K562 (cell line): ENCODE measurements around the gene CCT5. TPM values are rescaled to one million over a fixed set of nuclear protein-coding genes. Genes with fewer than 3 reads are reported as not detected.
A peak's percentile ranks its signal among the peaks of the same experiment; 100 is the strongest.

Experiments
- AFF1 ChIP-seq, 2 experiments: fragments of 450-650 bp; IDR thresholded peaks; 2 replicates each; pipeline ENCODE4 v1.6.1; 2018; ENCODE audit warnings: mild to moderate bottlenecking in 2 of 2, low read depth in 1 of 2; ENCODE audit not compliant: partially characterized antibody in 2 of 2
- ARID1B ChIP-seq: fragments of 450-650 bp; IDR thresholded peaks from 2 replicates; pipeline ENCODE4 v1.6.1; 2016; ENCODE audit warnings: antibody characterized with exemption, mild to moderate bottlenecking, inconsistent platforms
- ATF7 ChIP-seq: fragments of 450-650 bp; IDR thresholded peaks from 2 replicates; pipeline ENCODE4 v1.7.1; 2014; ENCODE audit warnings: mild to moderate bottlenecking, moderate library complexity
- E2F8 ChIP-seq: fragments of 450-650 bp; IDR thresholded peaks from 2 replicates; pipeline ENCODE4 v1.7.1; 2018; ENCODE audit warnings: mild to moderate bottlenecking, low read depth; ENCODE audit not compliant: partially characterized antibody
- KDM1A ChIP-seq, 2 experiments: fragments of 450-650 bp; IDR thresholded peaks; 2 replicates each; pipeline ENCODE4 v1.6.1; 2016; ENCODE audit warnings: mild to moderate bottlenecking in 2 of 2
- MLX ChIP-seq, 2 experiments: fragments of 450-650 bp in 1 of 2; sonication (generic) in 1 of 2; formaldehyde crosslinking; conservative IDR thresholded peaks; 2 replicates each; pipeline versions ENCODE4 v1.4.0 to v1.8.1; 2020 to 2022; ENCODE audit warnings: mild to moderate bottlenecking in 1 of 2, missing genetic modification reagents in 1 of 2
- MNT ChIP-seq, 2 experiments: fragments of 450-650 bp; conservative IDR thresholded peaks; 2 replicates each; pipeline ENCODE4 v1.6.1; 2017; ENCODE audit warnings: mild to moderate bottlenecking in 2 of 2, moderate library complexity in 2 of 2
- OTX1 ChIP-seq: fragments of 450-650 bp; formaldehyde crosslinking; IDR thresholded peaks from 2 replicates; pipeline ENCODE4 v1.4.0; 2022; ENCODE audit warnings: mild to moderate bottlenecking
- PKNOX1 ChIP-seq: fragments of 450-650 bp; IDR thresholded peaks from 2 replicates; pipeline ENCODE4 v1.6.1; 2016
- POLR2A ChIP-seq: fragments of 450-650 bp; conservative IDR thresholded peaks from 2 replicates; pipeline ENCODE4 v1.6.1; 2016
- RNF2 ChIP-seq: sonication (generic); IDR thresholded peaks from 2 replicates; pipeline ENCODE4 v1.6.1; 2016
- SOX6 ChIP-seq: fragments of 450-650 bp; IDR thresholded peaks from 2 replicates; pipeline ENCODE4 v1.6.1; 2014; ENCODE audit warnings: mild to moderate bottlenecking
- SRSF3 ChIP-seq: fragments of 200-400 bp; formaldehyde crosslinking; IDR thresholded peaks from 2 replicates; pipeline ENCODE4 v1.6.1; 2016; ENCODE audit warnings: mild to moderate bottlenecking, low read length, moderate library complexity; ENCODE audit not compliant: insufficient read depth
- ZNF639 ChIP-seq, 2 experiments: fragments of 200-800 bp in 1 of 2; sonication (Bioruptor generic) in 1 of 2; sonication (generic) in 1 of 2; formaldehyde crosslinking in 1 of 2; IDR thresholded peaks in 1 of 2; conservative IDR thresholded peaks in 1 of 2; 2 replicates each; pipeline versions ENCODE4 v1.5.0 to v1.6.1; 2016 to 2020; ENCODE audit warnings: missing compliant biosample characterization in 1 of 2, missing genetic modification characterization in 1 of 2, missing genetic modification reagents in 1 of 2
- polyA plus RNA-seq, 8 experiments: library from polyadenylated mRNA; depleted of rRNA in 4 of 8; stranded (reverse) in 5 of 8; unstranded in 3 of 8; fragments of >200 nt; fragmentation: Nextera tagmentation in 2 of 8; fragmentation: Illumina TruSeq in 1 of 8; extraction: Ambion mirVana in 2 of 8; extraction: Trizol in 1 of 8; gene quantifications; 2 replicates each; pipeline versions ENCODE4 v1.2.1 to v1.2.3, GENCODE V29; 2011 to 2014; ENCODE audit warnings: inconsistent platforms in 1 of 8, missing spikeins in 1 of 8
- total RNA-seq, 7 experiments: library from RNA; depleted of rRNA in 6 of 7; stranded (reverse); fragments of >200 nt in 6 of 7; fragmentation: Illumina TruSeq in 2 of 7; extraction: Trizol in 2 of 7; gene quantifications; 2 replicates each; pipeline versions ENCODE4 v1.2.1 to v1.2.3, GENCODE V29; 2011 to 2021; ENCODE audit warnings: low replicate concordance in 1 of 7

The CCT5 gene
- total and polyA plus RNA-seq, 9 of the 15 experiments (the other 6 are each of a cell fraction or from before 2014, with no cell fraction given), result 782 to 1,606 (median 1,153) TPM

- TF ChIP-seq ATF7, result peak; percentile 11; the same call in 1 of the 2 replicates
- no peak for TF ChIP-seq SRSF3
- peak in 1 of 2 experiments; percentile 33 for TF ChIP-seq AFF1 (IDR thresholded peaks at IDR 0.05; ENCODE audit: low read depth in 1 of 2, partially characterized antibody in 2 of 2)
- TF ChIP-seq MNT (conservative IDR thresholded peaks at IDR 0.05), result 0 out of 4 replicates have a peak, but pooled peaks of 1 of the 2 experiments have one; percentile 36
- peak; percentile 31 for TF ChIP-seq E2F8
- no peak for TF ChIP-seq ZNF639 (CRISPR knock-in tag; conservative IDR thresholded peaks at IDR 0.05 in 1 of 2, IDR thresholded peaks at IDR 0.05 in 1 of 2)
- peak; percentile 25 to 44; a peak in 2 of 4 replicates for TF ChIP-seq KDM1A (IDR thresholded peaks at IDR 0.05)
- TF ChIP-seq PKNOX1, result peak; percentile 38; the same call in 1 of the 2 replicates
- no peak for TF ChIP-seq POLR2A
- TF ChIP-seq SOX6, result peak; percentile 33; the same call in 1 of the 2 replicates
- TF ChIP-seq MLX (CRISPR knock-in tag; conservative IDR thresholded peaks at IDR 0.05), result peak in 1 of 2 experiments; percentile 57; a peak in 1 of 4 replicates
- TF ChIP-seq RNF2, result 0 out of 2 replicates have a peak, but pooled peaks have one; percentile 21
- TF ChIP-seq ARID1B, result peak; percentile 65
- peak; percentile 82; the same call in 1 of the 2 replicates for TF ChIP-seq OTX1 (CRISPR knock-in tag)
These were observed 61.7 kb downstream of the CCT5 start (continued) for GRCh38 chr5:10311595-10312425.
